ENCODE data around the gene NENF. TPM values are rescaled to one million over a fixed set of nuclear protein-coding genes. Genes with fewer than 3 reads are reported as not detected.

Gene NENF
- total and polyA plus RNA-seq, 10 of the 15 experiments (the other 5 are each of a cell fraction or from before 2014, with no cell fraction given): 5.1 to 83.4 (median 42.7) TPM

GRCh38 chr1:212459656-212460055 is 26.9 kb downstream of the NENF start (continued):
- TF ChIP-seq TCF12 (IDR thresholded peaks at IDR 0.05; ENCODE audit: low read depth, low read length) (no peak), CUX1 (IDR thresholded peaks at IDR 0.05; ENCODE audit: insufficient replicate concordance, low read depth, low read length) (no peak), ZBTB4 (CRISPR knock-in tag; IDR thresholded peaks at IDR 0.05) (no peak), KLF5 (IDR thresholded peaks at IDR 0.05; ENCODE audit: partially characterized antibody) (no peak)

Measured in GM12878 (cell line).